CD4-positive, alpha-beta T cell (primary cell): Measurements from ENCODE around the gene TOLLIP. TPM values are rescaled to one million over a fixed set of nuclear protein-coding genes. Genes with fewer than 3 reads are reported as not detected.

Experiments
- ATAC-seq: fragments of 200-7000 bp; cut with Tn5 transposase; one replicate; pipeline ENCODE4 v1.10.0; 2022; ENCODE audit warnings: mild to moderate bottlenecking; ENCODE audit not compliant: poor library complexity
- CTCF ChIA-PET: fragments of 350-600 bp; sonication (Branson Sonifier 250); formaldehyde crosslinking; loops from one replicate; lab custom pipeline; 2021; ENCODE audit warnings: antibody characterized with exemption, inconsistent platforms; lab: Charles Lee
- POLR2A ChIA-PET: fragments of 350-600 bp; sonication (Branson Sonifier 250); formaldehyde crosslinking; loops from one replicate; lab custom pipeline; 2021; ENCODE audit warnings: antibody characterized with exemption, inconsistent platforms; lab: Charles Lee
- DNase-seq, 14 experiments: peaks; one replicate each; pipeline ENCODE4 v3.0.0-alpha.2; 2013 to 2020; ENCODE audit warnings: mixed read lengths in 2 of 14
- H3K27ac ChIP-seq, 2 donors: one replicate each; pipeline versions ENCODE4 v1.5.1 to v1.7.0; 2013; ENCODE audit warnings: low read length in 2 of 2, low read depth in 1 of 2, mild to moderate bottlenecking in 1 of 2
- H3K27me3 ChIP-seq, 2 experiments: 1 replicate in 1 of 2; 2 replicates in 1 of 2; pipeline versions ENCODE4 v1.6.1 to v1.7.0; 2013; ENCODE audit warnings: low read length in 2 of 2, control low read depth in 1 of 2, mild to moderate bottlenecking in 1 of 2, moderate library complexity in 1 of 2; ENCODE audit not compliant: insufficient read depth in 2 of 2, control insufficient read depth in 1 of 2
- H3K36me3 ChIP-seq: one replicate; pipeline ENCODE4 v1.6.1; 2013; ENCODE audit warnings: low read length, control low read depth; ENCODE audit not compliant: insufficient read depth
- H3K4me1 ChIP-seq: one replicate; pipeline ENCODE4 v1.6.1; 2013; ENCODE audit warnings: low read length, control low read depth; ENCODE audit not compliant: insufficient read depth
- H3K4me3 ChIP-seq: one replicate; pipeline ENCODE4 v1.5.1; 2013; ENCODE audit warnings: mild to moderate bottlenecking, low read length, moderate library complexity
- H3K9me3 ChIP-seq, 2 experiments: 1 replicate in 1 of 2; 2 replicates in 1 of 2; pipeline versions ENCODE4 v1.6.1 to v1.7.0; 2013; ENCODE audit warnings: low read length in 2 of 2, mild to moderate bottlenecking in 2 of 2, control low read depth in 1 of 2, moderate library complexity in 1 of 2; ENCODE audit not compliant: control insufficient read depth in 1 of 2, insufficient read depth in 1 of 2
- H3K27ac Mint-ChIP-seq: one replicate; pipeline ENCODE4 v1.8.0; 2020; ENCODE audit warnings: mixed read lengths
- H3K27me3 Mint-ChIP-seq: one replicate; pipeline ENCODE4 v1.8.0; 2021; ENCODE audit warnings: mixed read lengths
- H3K36me3 Mint-ChIP-seq: one replicate; pipeline ENCODE4 v1.8.0; 2021; ENCODE audit warnings: low read depth, mixed read lengths
- H3K4me1 Mint-ChIP-seq: one replicate; pipeline ENCODE4 v1.8.0; 2021; ENCODE audit warnings: low read depth, mixed read lengths
- H3K4me3 Mint-ChIP-seq: one replicate; pipeline ENCODE4 v1.8.0; 2020; ENCODE audit warnings: mild to moderate bottlenecking, mixed read lengths
- H3K9me3 Mint-ChIP-seq: one replicate; pipeline ENCODE4 v1.8.0; 2020; ENCODE audit warnings: mixed read lengths
- intact Hi-C, 2 experiments: fragments of 100-400 bp; cut with DNase I in 1 of 2; cut with micrococcal nuclease in 1 of 2; formaldehyde crosslinking; loops; one replicate each; pipeline versions ENCODE4 v1.15.1 to v1.9.0; 2023 to 2025; cut with DNase I, micrococcal nuclease
- total RNA-seq, 174 experiments: library from RNA in 2 of 174; stranded (reverse) in 2 of 174; gene quantifications; one replicate each; pipeline ENCODE4 v1.2.3 and lab custom pipeline; 2021 to 2026
- TF ChIP-seq, protein P1 (sequence below): fragments of 200-600 bp; IDR thresholded peaks from one replicate; pipeline ENCODE4 v1.8.0; 2022; ENCODE audit warnings: antibody characterized with exemption, mild to moderate bottlenecking

The TOLLIP gene
- total RNA-seq, 2 experiments from 2014 or later = 38.9 to 41.0 TPM

DNA sequence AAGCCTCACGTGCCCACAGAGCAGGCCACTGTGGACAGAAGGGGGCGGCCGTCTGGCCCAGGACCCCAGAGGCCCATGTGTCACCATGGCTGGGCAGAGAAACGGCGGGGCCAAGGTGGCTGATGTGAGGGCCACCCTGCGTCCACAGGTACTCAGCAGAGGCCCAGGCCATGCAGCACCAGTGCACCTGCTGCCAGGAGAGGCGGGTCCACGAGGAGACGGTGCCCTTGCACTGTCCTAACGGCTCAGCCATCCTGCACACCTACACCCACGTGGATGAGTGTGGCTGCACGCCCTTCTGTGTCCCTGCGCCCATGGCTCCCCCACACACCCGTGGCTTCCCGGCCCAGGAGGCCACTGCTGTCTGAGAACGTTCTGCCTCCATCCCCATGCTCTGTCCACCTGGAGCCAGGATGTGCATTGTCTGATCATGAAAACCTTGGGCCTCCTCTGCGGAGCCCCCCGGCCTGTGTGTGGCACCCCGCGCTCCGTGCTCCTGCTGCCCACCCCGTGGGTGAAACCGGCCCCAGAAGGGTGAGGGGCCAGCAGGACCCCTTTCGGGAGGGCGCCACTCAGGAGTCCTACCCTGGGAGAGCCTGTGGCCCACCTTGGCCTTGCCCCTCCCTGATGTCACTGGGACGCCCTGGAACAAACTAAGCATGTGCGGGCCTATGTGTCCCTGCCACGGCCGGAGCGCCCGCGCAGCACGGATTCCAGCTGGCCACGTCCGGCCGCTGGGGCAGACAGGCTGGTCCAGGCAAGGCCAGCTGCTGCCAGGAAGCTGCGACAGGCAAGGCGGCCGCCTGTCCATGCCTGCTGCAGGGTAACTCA lies 48.0 kb downstream of the TOLLIP start:
- peaks cover 22% of the 10 kb centered on the region for H3K4me1 ChIP-seq
- Mint-ChIP-seq H3K27me3 (no peaks in the 10 kb centered on the region), H3K9me3 (no peaks in the 10 kb centered on the region), H3K36me3 (no peaks in the 10 kb centered on the region), H3K4me3 (peak overlapping the region; percentile 86), H3K27ac (peak overlapping the region; percentile 86), H3K4me1 (peaks cover 12% of the 10 kb centered on the region)
- no peaks in the 10 kb centered on the region for H3K36me3 ChIP-seq
- POLR2A ChIA-PET = interaction anchor here (1.8 kb wide), 1 partner anchor 48 kb away, joined by 21 read pairs; the partner anchor contains the start of gene TOLLIP
- no peak overlapping the region for H3K4me3 ChIP-seq
- H3K9me3 ChIP-seq = peaks cover 0 to 12% of the 10 kb centered on the region in 2 experiments
- intact Hi-C loops = loop anchor here in 1 of 2 experiments (1.0 to 10.0 kb wide), 4 partner anchors 122 to 1113 kb away; partner anchors contain the start of genes CD81, POLR2L and TSPAN4
- ATAC-seq (no peak), DNase-seq (peak in 1 of 14 experiments; percentile 35)
- peak overlapping the region; percentile 75 to 80 for H3K27ac ChIP-seq
- TF ChIP-seq, protein P1, sequence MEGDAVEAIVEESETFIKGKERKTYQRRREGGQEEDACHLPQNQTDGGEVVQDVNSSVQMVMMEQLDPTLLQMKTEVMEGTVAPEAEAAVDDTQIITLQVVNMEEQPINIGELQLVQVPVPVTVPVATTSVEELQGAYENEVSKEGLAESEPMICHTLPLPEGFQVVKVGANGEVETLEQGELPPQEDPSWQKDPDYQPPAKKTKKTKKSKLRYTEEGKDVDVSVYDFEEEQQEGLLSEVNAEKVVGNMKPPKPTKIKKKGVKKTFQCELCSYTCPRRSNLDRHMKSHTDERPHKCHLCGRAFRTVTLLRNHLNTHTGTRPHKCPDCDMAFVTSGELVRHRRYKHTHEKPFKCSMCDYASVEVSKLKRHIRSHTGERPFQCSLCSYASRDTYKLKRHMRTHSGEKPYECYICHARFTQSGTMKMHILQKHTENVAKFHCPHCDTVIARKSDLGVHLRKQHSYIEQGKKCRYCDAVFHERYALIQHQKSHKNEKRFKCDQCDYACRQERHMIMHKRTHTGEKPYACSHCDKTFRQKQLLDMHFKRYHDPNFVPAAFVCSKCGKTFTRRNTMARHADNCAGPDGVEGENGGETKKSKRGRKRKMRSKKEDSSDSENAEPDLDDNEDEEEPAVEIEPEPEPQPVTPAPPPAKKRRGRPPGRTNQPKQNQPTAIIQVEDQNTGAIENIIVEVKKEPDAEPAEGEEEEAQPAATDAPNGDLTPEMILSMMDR = no peak
- CTCF ChIA-PET = no interaction called here
- H3K27me3 ChIP-seq = no peaks in the 10 kb centered on the region

DNA sequence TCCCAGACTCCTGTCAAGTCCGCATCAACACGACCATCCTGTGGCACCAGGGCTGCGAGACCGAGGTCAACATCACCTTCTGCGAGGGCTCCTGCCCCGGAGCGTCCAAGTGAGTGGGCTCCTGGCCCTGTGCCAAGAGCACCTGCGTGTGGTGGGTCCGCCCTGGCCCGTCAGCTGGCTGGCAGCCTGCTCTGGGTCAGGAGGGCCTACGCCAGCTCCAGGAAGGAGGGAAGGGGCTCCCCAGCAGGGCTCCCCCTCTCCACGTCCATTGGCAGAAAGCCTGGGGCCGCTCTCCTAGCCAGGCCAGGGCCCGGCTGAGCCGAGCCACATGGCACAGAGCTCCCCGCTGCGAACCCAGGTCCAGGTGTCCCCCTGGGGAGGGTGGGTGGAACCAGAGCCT lies 48.8 kb downstream of the TOLLIP start:
- H3K36me3 Mint-ChIP-seq = no peaks in the 10 kb centered on the region
- H3K4me1 Mint-ChIP-seq = peaks cover 12% of the 10 kb centered on the region
- intact Hi-C loops = loop anchor here in 1 of 2 experiments (10.0 kb wide), 3 partner anchors 254 to 1114 kb away; partner anchors contain the start of genes CD81, POLR2L and TSPAN4
- POLR2A ChIA-PET = no interaction called here
- no peaks in the 10 kb centered on the region for H3K27me3 Mint-ChIP-seq
- peaks cover 22% of the 10 kb centered on the region for H3K4me1 ChIP-seq
- CTCF ChIA-PET = no interaction called here
- H3K27ac Mint-ChIP-seq = no peak overlapping the region
- no peak overlapping the region for H3K4me3 ChIP-seq
- no peak for ATAC-seq
- no peak for DNase-seq
- H3K27me3 ChIP-seq = no peaks in the 10 kb centered on the region
- H3K27ac ChIP-seq = no peak overlapping the region
- peaks cover 0 to 4% of the 10 kb centered on the region in 2 experiments for H3K9me3 ChIP-seq
- no peaks in the 10 kb centered on the region for H3K36me3 ChIP-seq
- TF ChIP-seq, protein P1 = no peak
- no peak overlapping the region for H3K4me3 Mint-ChIP-seq
- no peaks in the 10 kb centered on the region for H3K9me3 Mint-ChIP-seq

DNA sequence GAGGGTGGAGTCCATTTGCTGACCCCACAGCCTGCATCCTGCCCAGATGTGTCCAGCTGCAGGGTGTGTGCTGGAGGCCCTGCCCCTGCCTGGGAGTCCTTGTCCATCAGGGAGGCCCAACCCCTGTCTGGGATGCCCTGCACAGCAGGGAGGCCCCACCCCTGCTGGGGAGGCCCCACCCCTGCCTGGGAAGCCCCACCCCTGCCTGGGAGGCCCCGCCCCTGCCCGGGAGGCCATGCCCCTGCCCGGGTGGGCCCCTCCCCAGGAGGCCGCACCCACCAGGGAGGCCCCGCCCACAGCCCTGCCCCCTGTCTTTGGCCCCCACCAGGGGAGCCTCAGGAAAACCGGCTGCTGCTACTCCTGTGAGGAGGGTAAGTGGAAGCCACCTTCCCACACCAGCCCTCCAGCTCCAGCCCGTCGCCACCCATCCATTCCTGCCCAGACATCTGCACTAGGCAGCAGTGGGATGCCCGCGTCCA lies 49.4 kb downstream of the TOLLIP start:
- DNase-seq = peak in 10 of 14 experiments; percentile 9 to 67 (median 26)
- POLR2A ChIA-PET = no interaction called here
- CTCF ChIA-PET = no interaction called here
- H3K27me3 Mint-ChIP-seq = no peaks in the 10 kb centered on the region
- ATAC-seq = peak; percentile 20
- no peaks in the 10 kb centered on the region for H3K9me3 ChIP-seq
- H3K36me3 ChIP-seq = no peaks in the 10 kb centered on the region
- peaks cover 22% of the 10 kb centered on the region for H3K4me1 ChIP-seq
- H3K4me3 ChIP-seq = no peak overlapping the region
- no peak overlapping the region for H3K27ac ChIP-seq
- no peaks in the 10 kb centered on the region for H3K9me3 Mint-ChIP-seq
- TF ChIP-seq, protein P1 = no peak
- H3K4me1 Mint-ChIP-seq = peaks cover 12% of the 10 kb centered on the region
- no peak overlapping the region for H3K4me3 Mint-ChIP-seq
- H3K36me3 Mint-ChIP-seq = no peaks in the 10 kb centered on the region
- no peaks in the 10 kb centered on the region for H3K27me3 ChIP-seq
- H3K27ac Mint-ChIP-seq = no peak overlapping the region
- intact Hi-C loops = loop anchor here in 1 of 2 experiments (10.0 kb wide), 3 partner anchors 255 to 1115 kb away; partner anchors contain the start of genes CD81, POLR2L and TSPAN4
